HG02610 (cell line): Measurements from ENCODE around the gene WIZ.
A peak's percentile ranks its signal among the peaks of the same experiment; 100 is the strongest.

Experiments
- ATAC-seq: cut with Tn5 transposase; IDR thresholded peaks from one replicate; pipeline ENCODE4 v1.9.1; 2021; ENCODE audit warnings: mild to moderate bottlenecking, moderate library complexity; ENCODE audit not compliant: unreplicated experiment

Gene WIZ

DNA sequence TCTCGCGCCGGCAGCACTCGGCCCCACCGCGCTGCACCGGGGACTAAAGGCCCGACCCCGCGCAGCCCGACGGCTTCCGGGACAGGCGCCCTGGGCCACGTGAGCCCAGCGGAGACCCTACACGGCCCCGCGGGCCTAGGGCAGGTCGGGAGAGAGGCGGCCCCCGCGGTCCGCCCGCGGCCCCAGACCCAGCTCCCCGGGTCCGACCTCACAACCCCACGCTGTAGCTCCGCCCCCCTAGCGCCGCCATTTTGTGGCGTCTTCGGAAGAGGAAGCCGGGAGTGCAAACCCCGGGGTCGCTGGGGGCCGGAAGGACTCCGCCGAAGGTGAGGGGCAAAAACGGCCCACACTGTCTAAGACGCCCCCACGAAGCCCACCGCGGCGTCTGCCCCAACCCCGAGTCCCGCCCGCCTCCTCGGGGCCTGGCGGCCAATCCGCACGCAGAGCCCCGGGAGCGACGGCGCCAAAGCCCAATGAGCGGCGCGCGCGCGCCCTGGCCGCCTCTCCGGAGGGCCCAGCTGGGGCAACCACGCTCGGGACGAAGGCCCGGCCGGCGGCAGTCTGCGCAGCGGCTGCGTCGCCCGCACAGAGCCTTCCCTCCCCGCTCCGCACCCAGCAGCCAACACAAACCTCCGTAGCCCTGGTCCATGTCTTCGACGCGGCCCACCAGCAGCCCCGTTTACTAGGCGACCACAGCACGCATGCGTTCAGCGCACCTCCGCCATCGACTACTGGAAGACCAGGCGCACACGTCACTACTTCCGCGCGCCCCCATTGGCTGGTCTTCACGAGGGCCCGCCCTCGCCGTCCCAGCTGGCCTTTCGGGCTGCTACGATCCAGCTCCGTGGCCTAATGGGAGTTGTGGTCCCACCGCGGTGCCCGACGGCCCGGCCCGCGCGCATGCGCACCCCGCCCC lies 70.4 kb downstream of the WIZ start, which contains the start of gene AKAP8:
Gene AKAP8, minus strand, starts transcription at position 705 of the 916 bp plus-strand sequence. Its CDS starts 56 bp downstream, at position 649.
- ATAC-seq = peak; percentile 87

DNA sequence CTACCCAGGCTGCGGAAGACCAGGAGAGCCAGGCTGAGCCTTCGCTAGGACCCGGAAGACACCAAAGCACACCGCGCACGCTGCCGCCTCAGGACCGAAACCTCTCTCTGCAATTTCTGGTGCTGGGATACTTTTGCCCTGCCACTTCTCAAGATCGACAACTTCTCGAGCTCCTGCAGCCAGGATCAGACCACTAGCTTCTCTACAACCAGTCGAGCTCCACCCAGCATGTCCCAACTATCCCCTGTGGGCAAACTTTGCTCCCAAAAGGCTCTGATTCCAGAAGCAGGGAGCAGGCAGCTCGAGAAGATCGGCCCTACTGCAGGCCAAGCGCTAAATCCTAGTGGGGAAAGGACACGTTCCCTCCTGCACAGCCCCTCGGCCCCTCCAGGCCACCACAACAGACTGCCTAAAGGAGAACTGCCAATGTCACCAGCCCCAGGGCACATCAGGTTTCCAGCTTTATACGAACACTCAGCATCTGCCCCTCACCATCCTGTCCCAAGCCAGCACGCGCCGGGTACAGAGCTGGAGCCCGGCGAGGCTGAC lies 71.1 kb downstream of the WIZ start:
- no peak for ATAC-seq

DNA sequence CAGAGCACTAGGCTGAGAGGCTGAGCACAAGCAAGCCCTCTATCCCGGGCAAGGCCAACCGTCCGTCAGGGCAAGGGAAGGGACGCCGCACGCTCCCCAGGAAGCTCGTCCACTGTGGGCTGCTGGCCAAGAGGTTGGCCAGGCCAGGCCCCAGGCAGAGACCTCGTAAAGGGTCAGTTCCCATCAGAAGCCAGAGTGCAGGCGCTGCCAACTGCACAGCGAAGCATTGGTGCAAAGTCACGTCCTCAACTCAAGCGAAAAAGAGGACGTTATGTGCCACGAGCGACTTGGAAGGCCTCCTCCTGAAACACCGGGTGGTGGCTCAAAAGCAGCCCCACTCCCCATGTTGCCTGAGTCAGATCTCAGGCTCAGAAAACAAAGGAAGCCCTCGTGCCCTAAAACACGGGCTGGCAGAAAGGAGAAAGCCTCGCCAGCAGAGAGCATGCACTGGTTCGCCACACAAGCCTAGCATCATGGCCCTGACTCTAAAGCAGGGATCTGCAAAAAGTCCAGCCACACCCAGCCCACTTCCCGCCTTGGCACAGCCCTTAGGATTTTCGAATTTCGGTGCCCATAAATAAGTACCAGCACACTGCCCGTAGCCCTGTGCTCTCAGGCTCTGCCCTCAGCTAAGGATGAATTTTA lies 74.8 kb downstream of the WIZ start:
- no peak for ATAC-seq

DNA sequence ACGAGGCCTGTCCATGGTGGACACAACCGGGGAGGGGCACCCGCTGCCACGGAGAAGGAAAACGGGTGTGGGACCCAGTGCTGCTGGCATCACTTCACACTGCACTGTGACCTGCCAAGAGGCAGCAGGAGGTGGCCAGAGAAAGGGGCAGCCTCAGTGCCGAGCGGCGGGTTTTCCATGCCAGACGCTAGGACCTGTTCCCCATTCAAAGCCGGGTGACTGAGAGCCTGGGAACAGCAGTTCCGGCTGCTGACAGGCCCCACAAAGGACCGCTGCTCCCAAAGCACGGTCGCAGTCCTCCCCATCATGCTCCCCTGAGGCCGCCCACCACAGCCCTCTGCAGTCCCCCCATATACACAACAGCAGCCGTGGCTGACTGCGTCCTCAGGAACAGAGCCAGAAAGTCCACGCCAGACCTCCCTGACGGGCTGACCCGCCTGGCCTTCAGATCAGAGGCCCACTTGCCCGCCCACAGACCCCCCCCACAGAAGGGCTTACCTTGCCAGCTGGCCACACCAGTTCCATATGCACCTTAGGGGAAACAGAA lies 75.6 kb downstream of the WIZ start:
- no peak for ATAC-seq

DNA sequence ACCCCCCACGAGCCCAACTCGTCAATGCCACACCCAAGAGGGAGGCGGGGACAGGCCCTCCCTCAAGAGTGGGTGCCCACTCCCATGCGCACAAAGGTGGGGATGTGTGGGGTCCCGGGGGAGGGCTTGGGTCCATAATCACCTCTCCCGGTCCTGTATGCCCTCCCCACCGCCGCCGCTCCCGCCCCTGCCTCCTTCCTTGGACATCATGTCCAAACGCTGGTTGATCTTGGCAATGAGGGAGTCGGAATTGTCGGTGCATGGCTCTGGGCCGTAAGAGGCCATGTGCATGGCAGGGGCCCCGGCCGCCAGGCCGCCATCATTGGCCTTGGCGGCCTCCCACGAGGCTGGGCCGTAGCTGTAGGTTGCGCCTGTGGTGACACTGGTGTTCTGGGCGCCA lies 76.1 kb downstream of the WIZ start:
- ATAC-seq = no peak

DNA sequence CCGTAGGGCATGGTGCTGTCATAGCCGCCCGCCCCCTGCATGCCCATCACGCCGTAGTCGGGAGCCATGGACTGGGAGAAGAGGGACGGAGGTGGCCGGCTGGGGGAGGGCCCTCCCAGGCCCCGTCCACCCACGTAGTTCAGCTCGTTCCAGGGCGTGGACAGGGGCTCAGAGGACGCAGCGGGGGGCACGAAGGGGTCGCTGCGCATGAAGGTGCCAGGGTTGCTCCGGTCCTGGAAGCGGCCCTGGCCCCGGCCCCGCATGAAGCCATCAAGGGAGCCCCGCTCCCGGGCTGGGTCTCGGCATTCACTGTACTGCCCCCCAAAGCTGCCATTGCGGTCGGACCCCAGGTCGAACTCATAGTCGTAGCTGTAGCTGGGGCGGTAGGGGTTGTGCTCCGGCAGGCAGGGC lies 76.9 kb downstream of the WIZ start:
- ATAC-seq = no peak

DNA sequence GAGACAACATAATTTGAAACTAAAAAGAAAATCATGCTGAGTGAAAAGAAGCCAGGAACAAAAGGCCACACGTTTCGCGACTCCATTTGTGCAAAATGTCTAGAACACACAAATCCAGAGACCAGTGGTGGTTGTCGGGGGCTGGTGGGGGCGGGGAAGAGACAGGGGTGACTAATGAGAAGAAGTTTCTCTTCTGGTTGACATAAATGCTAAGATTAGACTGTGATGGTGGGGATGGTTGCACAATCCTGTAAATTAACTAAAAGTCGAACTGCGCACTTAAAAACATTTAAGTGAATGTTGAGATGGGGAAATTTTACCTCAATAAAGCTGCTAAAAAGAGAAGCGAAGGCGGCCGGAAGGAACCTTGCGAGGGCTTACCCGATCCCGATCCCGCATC lies 77.3 kb downstream of the WIZ start:
- no peak for ATAC-seq

DNA sequence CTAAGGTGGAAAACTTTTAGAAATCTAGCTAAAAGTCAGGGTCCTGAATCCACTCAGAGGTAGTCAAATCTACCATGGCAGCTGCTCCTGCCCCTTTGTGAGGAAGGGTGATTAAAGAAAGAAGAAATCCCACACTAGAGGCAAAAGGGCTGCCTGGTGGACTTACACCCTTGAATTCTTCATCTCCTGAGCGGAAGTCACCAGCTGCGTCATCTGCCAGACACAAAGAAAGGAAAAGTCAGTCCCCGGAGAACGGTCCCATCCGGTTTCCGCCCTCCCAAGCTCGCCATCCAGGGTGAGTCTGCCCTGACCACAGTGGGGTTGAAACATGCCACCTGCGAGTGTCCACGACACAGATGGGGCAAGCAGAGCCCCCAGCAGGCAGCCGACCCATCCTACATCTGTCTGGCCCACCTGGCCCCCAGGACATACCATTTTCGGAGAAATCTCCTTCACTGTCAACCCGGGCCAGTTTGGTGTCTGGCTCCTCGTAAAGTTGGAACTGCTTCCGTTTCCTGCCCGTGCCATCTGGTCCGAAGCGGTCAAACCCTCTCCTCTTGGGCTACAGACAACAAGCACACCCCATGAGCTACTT lies 77.9 kb downstream of the WIZ start:
- ATAC-seq = no peak

DNA sequence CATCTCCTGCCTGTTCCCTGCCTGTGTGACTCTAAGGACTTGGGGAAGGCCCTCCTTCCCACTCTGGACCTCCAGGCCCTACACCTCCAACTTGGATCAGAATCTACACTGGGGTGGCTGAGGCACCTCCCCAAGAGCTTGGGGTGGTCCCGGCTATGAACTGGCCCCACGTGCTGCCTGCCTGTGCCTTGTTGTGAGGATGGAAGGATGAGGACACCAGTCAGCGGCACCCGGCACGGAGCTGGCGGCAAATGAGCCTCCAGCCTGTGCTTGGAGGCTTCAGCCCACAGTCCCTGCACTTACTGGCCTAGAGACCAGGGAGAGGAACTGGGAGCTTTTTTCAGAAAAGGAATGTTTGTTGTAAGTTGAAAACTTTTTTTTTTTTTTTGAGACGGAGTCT lies 78.6 kb downstream of the WIZ start:
- ATAC-seq = no peak
